RKO (cell line): Measurements from ENCODE around the gene RALGPS1.

Experiments
- DNase-seq: peaks from one replicate; pipeline ENCODE4 v3.0.0-alpha.2; 2016; ENCODE audit warnings: low spot score

Gene RALGPS1

GRCh38 chr9:127175319-127175715, 260.7 kb downstream of the RALGPS1 start:
- DNase-seq: no peak

- no peak for DNase-seq
These were observed 261.2 kb downstream of the RALGPS1 start for GRCh38 chr9:127175764-127176163.

DNA sequence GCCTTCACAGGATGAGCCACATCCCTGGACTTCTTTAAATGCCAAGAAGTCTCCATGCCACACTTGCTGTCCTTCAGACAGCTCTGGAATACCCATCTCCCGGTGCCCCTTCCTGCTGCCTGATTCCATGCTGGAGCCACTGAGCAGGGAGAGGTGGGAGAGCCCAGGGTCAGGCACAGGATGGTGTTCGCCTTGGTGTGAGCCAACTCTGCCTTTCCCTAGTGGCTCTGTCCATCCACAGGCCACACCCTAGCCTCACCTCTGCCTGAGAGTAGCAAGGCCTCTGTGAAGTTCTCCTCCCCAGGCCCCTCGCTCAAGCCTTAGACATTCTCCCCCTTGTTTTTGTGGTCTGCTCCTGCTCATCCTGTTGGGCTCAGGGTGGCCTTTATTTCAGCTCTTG, 262.0 kb downstream of the RALGPS1 start:
- DNase-seq: no peak

- no peak for DNase-seq
These were observed 262.6 kb downstream of the RALGPS1 start for GRCh38 chr9:127177231-127177630.

GRCh38 chr9:127177665-127178265, 263.2 kb downstream of the RALGPS1 start:
- no peak for DNase-seq

GRCh38 chr9:127178686-127179632, 264.4 kb downstream of the RALGPS1 start:
- no peak for DNase-seq

- DNase-seq: no peak
These were observed 265.3 kb downstream of the RALGPS1 start for GRCh38 chr9:127179633-127180441.

- no peak for DNase-seq
These were observed 266.1 kb downstream of the RALGPS1 start for GRCh38 chr9:127180457-127181314.

GRCh38 chr9:127181315-127181580, 266.7 kb downstream of the RALGPS1 start:
- no peak for DNase-seq

GRCh38 chr9:127181595-127182190, 267.1 kb downstream of the RALGPS1 start:
- no peak for DNase-seq

GRCh38 chr9:127182901-127183746, 268.5 kb downstream of the RALGPS1 start:
- DNase-seq: no peak

- no peak for DNase-seq
These were observed 269.4 kb downstream of the RALGPS1 start for GRCh38 chr9:127183814-127184582.

DNA sequence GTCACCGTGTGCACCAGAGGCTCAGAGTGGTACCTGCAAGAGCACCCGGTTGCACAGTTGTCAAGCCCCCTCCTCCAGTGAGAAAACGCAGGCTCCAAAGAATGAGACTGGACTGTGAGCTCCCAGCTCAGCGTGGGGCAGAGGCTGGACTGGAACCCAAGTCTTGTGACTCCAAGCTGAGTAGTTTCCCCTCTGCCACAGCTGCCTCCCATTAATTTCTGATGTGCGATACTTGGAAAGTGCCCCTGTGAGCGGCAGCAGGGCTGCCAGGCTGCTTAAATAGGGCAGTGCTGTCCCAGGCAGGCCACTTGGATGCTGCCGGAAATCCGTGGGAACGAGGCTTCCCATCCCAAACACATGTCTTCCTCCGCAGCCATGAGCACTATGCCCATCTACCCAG, 270.1 kb downstream of the RALGPS1 start:
- no peak for DNase-seq

- no peak for DNase-seq
These were observed 270.6 kb downstream of the RALGPS1 start for GRCh38 chr9:127185181-127185580.

DNA sequence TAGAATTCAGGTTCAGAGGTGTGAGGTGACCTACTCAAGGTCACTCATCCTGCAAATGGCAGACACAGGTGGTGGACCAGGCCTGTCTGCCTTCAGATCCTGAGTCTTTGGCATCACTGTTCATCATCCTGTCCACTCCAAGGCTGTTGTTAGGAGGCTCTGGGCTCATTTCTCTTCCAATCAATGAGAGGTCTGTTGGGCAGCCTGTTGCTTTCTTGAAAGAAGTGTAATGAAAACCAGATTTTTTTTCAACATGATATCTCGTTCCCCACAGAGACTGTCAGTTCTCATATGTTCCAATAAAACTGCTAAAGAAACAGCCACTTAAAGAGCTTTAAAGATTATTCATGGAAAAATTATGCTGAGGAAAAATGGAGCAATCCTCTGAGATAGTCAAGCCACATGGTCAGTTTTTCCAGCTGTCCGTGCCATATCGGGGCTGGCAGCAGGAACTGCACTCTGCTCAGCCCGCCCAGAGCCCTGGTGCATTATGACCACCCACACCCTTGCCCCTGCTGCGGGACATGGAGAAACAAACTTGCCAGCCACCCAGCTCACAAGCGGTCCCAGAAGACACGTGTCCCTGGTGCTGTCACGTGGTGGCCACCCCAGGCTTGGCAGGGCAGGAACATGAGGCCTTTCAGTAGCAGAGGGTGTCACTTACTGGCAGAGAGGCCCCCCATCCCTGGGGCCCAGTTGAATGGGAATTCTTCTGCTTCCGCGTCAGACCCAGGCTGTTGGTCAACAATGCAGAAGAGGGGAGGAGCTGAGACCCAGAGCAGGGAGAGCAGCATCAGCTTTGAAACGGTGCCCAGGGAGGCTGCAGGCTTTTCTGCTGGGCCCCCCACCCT, 271.6 kb downstream of the RALGPS1 start:
- DNase-seq: no peak

GRCh38 chr9:127186806-127187205, 272.2 kb downstream of the RALGPS1 start:
- DNase-seq: no peak

DNA sequence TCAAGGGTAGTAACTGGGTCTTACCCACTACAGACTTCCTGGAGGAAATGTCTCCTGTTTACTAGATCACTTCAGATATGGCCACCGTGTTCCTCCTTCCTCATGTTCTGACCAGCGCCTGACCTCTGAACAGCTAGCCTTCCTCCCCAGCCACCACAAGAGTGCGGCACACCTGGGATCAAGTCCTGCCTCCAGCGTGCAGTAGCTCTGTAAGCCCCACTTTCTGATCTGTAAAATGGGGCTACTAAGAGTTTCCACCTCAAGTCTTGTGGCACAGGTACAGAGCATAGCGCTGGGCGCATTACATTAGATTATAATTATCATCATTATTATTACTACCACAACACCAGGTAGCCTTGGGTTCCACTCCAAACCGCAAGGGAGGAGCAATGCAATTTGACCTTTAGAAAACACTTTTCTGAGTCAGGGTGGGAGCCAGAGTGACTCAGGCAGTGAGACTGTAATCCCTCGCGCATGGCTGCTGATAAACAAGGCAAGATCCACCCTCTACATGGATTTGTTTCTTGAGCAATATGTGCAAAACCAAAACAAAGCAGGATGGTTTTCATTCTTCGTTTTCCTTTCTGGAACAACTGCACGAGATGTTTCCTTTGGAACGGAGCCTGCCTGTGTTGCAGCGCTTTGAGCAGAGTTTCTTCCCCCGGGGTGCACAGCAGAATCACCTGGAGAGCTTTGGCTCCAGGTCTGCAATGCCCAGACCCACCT, 272.8 kb downstream of the RALGPS1 start:
- peak; percentile 45 for DNase-seq

- DNase-seq: no peak
These were observed 273.8 kb downstream of the RALGPS1 start for GRCh38 chr9:127188396-127188795.
